IPS-20b (cell line): ENCODE measurements around the gene IGIP.
"Not testable (repeated sequence)": the region's sequence is repeated elsewhere in the genome, so short reads cannot be mapped to it uniquely, and the experiment has no call there.

ENCODE experiments used
- H3K27ac ChIP-seq: one replicate; pipeline ENCODE4 v1.5.1; 2013; ENCODE audit warnings: low read length
- H3K27me3 ChIP-seq: 2 replicates; pipeline ENCODE4 v1.6.1; 2013; ENCODE audit warnings: mild to moderate bottlenecking, low read length, inconsistent platforms; ENCODE audit not compliant: insufficient read depth
- H3K36me3 ChIP-seq: 2 replicates; pipeline ENCODE4 v1.6.1; 2013; ENCODE audit warnings: low read depth, mild to moderate bottlenecking, inconsistent platforms, low read length, moderate library complexity; ENCODE audit not compliant: insufficient read depth
- H3K4me1 ChIP-seq: 2 replicates; pipeline ENCODE4 v1.6.1; 2013; ENCODE audit warnings: mild to moderate bottlenecking, control low read depth, inconsistent platforms, low read length, moderate library complexity; ENCODE audit not compliant: insufficient read depth
- H3K4me3 ChIP-seq: 2 replicates; pipeline ENCODE4 v1.5.1; 2013; ENCODE audit warnings: mild to moderate bottlenecking, low read length, inconsistent platforms
- H3K9ac ChIP-seq: 2 replicates; pipeline ENCODE4 v1.6.1; 2013; ENCODE audit warnings: low read depth, mild to moderate bottlenecking, inconsistent platforms, low read length, moderate library complexity
- H3K9me3 ChIP-seq: 2 replicates; pipeline ENCODE4 v1.6.1; 2013; ENCODE audit warnings: mild to moderate bottlenecking, low read depth, low read length, inconsistent platforms; ENCODE audit not compliant: insufficient read depth

IGIP gene

GRCh38 chr5:140153905-140154304 lies 28.2 kb downstream of the IGIP start:
- Histone ChIP-seq H3K9ac (no peak overlapping the region), H3K36me3 (no peaks in the 10 kb centered on the region), H3K4me3 (no peak overlapping the region; the same call in 1 of the 2 replicates), H3K9me3 (no peaks in the 10 kb centered on the region), H3K4me1 (peaks cover 24% of the 10 kb centered on the region; the same call in 1 of the 2 replicates), H3K27me3 (peaks cover 33% of the 10 kb centered on the region), H3K27ac (no peak overlapping the region)

GRCh38 chr5:140154710-140155381 lies 29.1 kb downstream of the IGIP start:
- not testable (repeated sequence) for H3K9me3 ChIP-seq, H3K9ac ChIP-seq, H3K36me3 ChIP-seq, H3K27ac ChIP-seq, H3K4me3 ChIP-seq
- Histone ChIP-seq H3K27me3 (peaks cover 33% of the 10 kb centered on the region), H3K4me1 (peaks cover 24% of the 10 kb centered on the region; the same call in 1 of the 2 replicates)

GRCh38 chr5:140157032-140157781 lies 31.5 kb downstream of the IGIP start:
- Histone ChIP-seq H3K36me3 (no peaks in the 10 kb centered on the region), H3K4me1 (peaks cover 19% of the 10 kb centered on the region; the same call in 1 of the 2 replicates), H3K9me3 (no peaks in the 10 kb centered on the region), H3K9ac (no peak overlapping the region), H3K27ac (no peak overlapping the region), H3K4me3 (peak overlapping the region; percentile 55; the same call in 1 of the 2 replicates), H3K27me3 (peaks cover 18% of the 10 kb centered on the region; the same call in 1 of the 2 replicates)

GRCh38 chr5:140159014-140159927 lies 33.5 kb downstream of the IGIP start:
- no peak overlapping the region for H3K27ac ChIP-seq
- no peak overlapping the region for H3K4me3 ChIP-seq
- H3K9me3 ChIP-seq = no peaks in the 10 kb centered on the region
- no peaks in the 10 kb centered on the region for H3K36me3 ChIP-seq
- H3K9ac ChIP-seq = no peak overlapping the region
- peaks cover 3% of the 10 kb centered on the region; the same call in 1 of the 2 replicates for H3K27me3 ChIP-seq
- H3K4me1 ChIP-seq = peaks cover 4% of the 10 kb centered on the region; the same call in 1 of the 2 replicates

- Histone ChIP-seq H3K27me3 (no peaks in the 10 kb centered on the region), H3K9me3 (no peaks in the 10 kb centered on the region), H3K4me3 (no peak overlapping the region), H3K4me1 (no peaks in the 10 kb centered on the region), H3K36me3 (no peaks in the 10 kb centered on the region), H3K9ac (no peak overlapping the region), H3K27ac (no peak overlapping the region)
These were observed 36.5 kb downstream of the IGIP start for GRCh38 chr5:140162275-140162674.

- Histone ChIP-seq H3K4me1 (no peaks in the 10 kb centered on the region), H3K4me3 (no peak overlapping the region), H3K9ac (no peak overlapping the region), H3K9me3 (no peaks in the 10 kb centered on the region), H3K36me3 (no peaks in the 10 kb centered on the region), H3K27ac (no peak overlapping the region), H3K27me3 (no peaks in the 10 kb centered on the region)
These were observed 37.0 kb downstream of the IGIP start for GRCh38 chr5:140162781-140163180.

- Histone ChIP-seq H3K27ac (no peak overlapping the region), H3K9me3 (no peaks in the 10 kb centered on the region), H3K4me3 (no peak overlapping the region), H3K36me3 (no peaks in the 10 kb centered on the region), H3K4me1 (no peaks in the 10 kb centered on the region), H3K9ac (no peak overlapping the region), H3K27me3 (no peaks in the 10 kb centered on the region)
These were observed 39.6 kb downstream of the IGIP start for GRCh38 chr5:140165101-140165922.

GRCh38 chr5:140165923-140166270 lies 40.2 kb downstream of the IGIP start:
- no peak overlapping the region for H3K4me3 ChIP-seq
- no peaks in the 10 kb centered on the region for H3K9me3 ChIP-seq
- H3K9ac ChIP-seq = no peak overlapping the region
- H3K4me1 ChIP-seq = no peaks in the 10 kb centered on the region
- no peak overlapping the region for H3K27ac ChIP-seq
- H3K27me3 ChIP-seq = no peaks in the 10 kb centered on the region
- H3K36me3 ChIP-seq = no peaks in the 10 kb centered on the region

GRCh38 chr5:140166911-140167310 lies 41.2 kb downstream of the IGIP start:
- H3K4me1 ChIP-seq = no peaks in the 10 kb centered on the region

GRCh38 chr5:140168371-140168770 lies 42.6 kb downstream of the IGIP start:
- peaks cover 13% of the 10 kb centered on the region for H3K27me3 ChIP-seq
- no peak overlapping the region for H3K9ac ChIP-seq
- H3K4me1 ChIP-seq = no peaks in the 10 kb centered on the region
- H3K4me3 ChIP-seq = no peak overlapping the region
- H3K27ac ChIP-seq = no peak overlapping the region
- no peaks in the 10 kb centered on the region for H3K36me3 ChIP-seq
- no peaks in the 10 kb centered on the region for H3K9me3 ChIP-seq

More at GRCh38 chr5:140166911-140167310, 41.2 kb downstream of the IGIP start:
- no peaks in the 10 kb centered on the region for H3K9me3 ChIP-seq
- no peak overlapping the region for H3K4me3 ChIP-seq
- H3K27me3 ChIP-seq = no peaks in the 10 kb centered on the region; the same call in 1 of the 2 replicates
- no peak overlapping the region for H3K9ac ChIP-seq
- no peak overlapping the region for H3K27ac ChIP-seq
- no peaks in the 10 kb centered on the region for H3K36me3 ChIP-seq

GRCh38 chr5:140169410-140169809 lies 43.7 kb downstream of the IGIP start:
- Histone ChIP-seq H3K27ac (no peak overlapping the region), H3K4me1 (no peaks in the 10 kb centered on the region), H3K36me3 (no peaks in the 10 kb centered on the region), H3K27me3 (peaks cover 20% of the 10 kb centered on the region), H3K4me3 (no peak overlapping the region), H3K9ac (no peak overlapping the region), H3K9me3 (no peaks in the 10 kb centered on the region)
